Neural cell (in vitro differentiated cells): ENCODE measurements around the gene ITPRIP. TPM values are rescaled to one million over a fixed set of nuclear protein-coding genes. Genes with fewer than 3 reads are reported as not detected.

Source experiments
- H2AFZ ChIP-seq: fragments of 200-600, 300-800 bp; sonication (generic), shearing (Covaris generic); 2 replicates; pipeline ENCODE4 v1.6.0; 2014; ENCODE audit warnings: low read depth, mild to moderate bottlenecking, antibody characterized with exemption, low read length, moderate library complexity
- H3F3A ChIP-seq: fragments of 200-600 bp; shearing (Covaris generic); 2 replicates; pipeline ENCODE4 v1.6.1; 2016; ENCODE audit warnings: mild to moderate bottlenecking, moderate library complexity, mixed read lengths, antibody characterized with exemption, low read length; ENCODE audit not compliant: insufficient read depth, poor library complexity, severe bottlenecking
- H3K27ac ChIP-seq: fragments of 200-600, 300-800 bp; sonication (generic), shearing (Covaris generic); 2 replicates; pipeline ENCODE4 v1.5.1; 2014; ENCODE audit warnings: mild to moderate bottlenecking, low read length, moderate library complexity
- H3K27me3 ChIP-seq: fragments of 300-800, 200-600 bp; sonication (generic), shearing (Covaris generic); 2 replicates; pipeline ENCODE4 v1.6.0; 2014; ENCODE audit warnings: mild to moderate bottlenecking, low read depth, low read length, moderate library complexity; ENCODE audit not compliant: insufficient read depth
- H3K36me3 ChIP-seq: fragments of 300-800, 200-600 bp; sonication (generic), shearing (Covaris generic); 2 replicates; pipeline ENCODE4 v1.5.1; 2014; ENCODE audit warnings: mild to moderate bottlenecking, antibody characterized with exemption, low read length, moderate library complexity; ENCODE audit not compliant: insufficient read depth
- H3K4me2 ChIP-seq: fragments of 300-800, 200-600 bp; sonication (generic), shearing (Covaris generic); 2 replicates; pipeline ENCODE4 v1.6.0; 2014; ENCODE audit warnings: mild to moderate bottlenecking, low read length
- H3K4me3 ChIP-seq: fragments of 300-800, 200-600 bp; sonication (generic), shearing (Covaris generic); 2 replicates; pipeline ENCODE4 v1.5.1; 2014; ENCODE audit warnings: mild to moderate bottlenecking, low read length, moderate library complexity
- H3K79me2 ChIP-seq: fragments of 200-600 bp; shearing (Covaris generic); replicated peaks from 2 replicates; pipeline ENCODE4 v1.6.0; 2014; ENCODE audit warnings: mild to moderate bottlenecking, low read length, moderate library complexity; ENCODE audit not compliant: insufficient read depth
- H3K9ac ChIP-seq: fragments of 300-800, 200-600 bp; sonication (generic), shearing (Covaris generic); 2 replicates; pipeline ENCODE4 v1.6.1; 2016; ENCODE audit warnings: mild to moderate bottlenecking, low read length, mixed read lengths
- H3K9me2 ChIP-seq: fragments of 200-600 bp; shearing (Covaris generic); 2 replicates; pipeline ENCODE4 v1.6.1; 2016; ENCODE audit warnings: mild to moderate bottlenecking, low read length, mixed read lengths; ENCODE audit not compliant: insufficient read depth
- H3K9me3 ChIP-seq: fragments of 200-600, 300-800 bp; sonication (generic), shearing (Covaris generic); 2 replicates; pipeline ENCODE4 v1.6.1; 2016; ENCODE audit warnings: mild to moderate bottlenecking, mixed run types, low read length, moderate library complexity, mixed read lengths
- H4K20me1 ChIP-seq: fragments of 200-600 bp; shearing (Covaris generic); 2 replicates; pipeline ENCODE4 v1.6.1; 2016; ENCODE audit warnings: mild to moderate bottlenecking, mixed run types; ENCODE audit not compliant: insufficient read depth
- EP300 ChIP-seq: fragments of 450-650 bp; conservative IDR thresholded peaks from 2 replicates; pipeline ENCODE4 v1.6.1; 2014; ENCODE audit warnings: antibody characterized with exemption, mild to moderate bottlenecking, moderate library complexity; ENCODE audit not compliant: poor library complexity, severe bottlenecking
- EZH2 ChIP-seq: fragments of 200-600, 300-800 bp; shearing (Covaris generic), sonication (generic); IDR thresholded peaks from 2 replicates; pipeline ENCODE4 v1.6.1; 2014; ENCODE audit warnings: antibody characterized with exemption, low read length, borderline replicate concordance, mild to moderate bottlenecking; ENCODE audit not compliant: insufficient read depth, poor library complexity, severe bottlenecking
- MXI1 ChIP-seq: fragments of 450-650 bp; conservative IDR thresholded peaks from 2 replicates; pipeline ENCODE4 v1.6.1; 2014; ENCODE audit warnings: antibody characterized with exemption, mild to moderate bottlenecking; ENCODE audit not compliant: poor library complexity, severe bottlenecking
- POLR2AphosphoS5 ChIP-seq: IDR thresholded peaks from 2 replicates; pipeline ENCODE4 v1.6.1; 2012
- RAD21 ChIP-seq: fragments of 450-650 bp; conservative IDR thresholded peaks from 2 replicates; pipeline ENCODE4 v1.6.1; 2014; ENCODE audit warnings: antibody characterized with exemption, mild to moderate bottlenecking, moderate library complexity
- SMC3 ChIP-seq: fragments of 450-650 bp; conservative IDR thresholded peaks from 2 replicates; pipeline ENCODE4 v1.6.1; 2014; ENCODE audit warnings: antibody characterized with exemption, mild to moderate bottlenecking, moderate library complexity; ENCODE audit not compliant: poor library complexity
- TAF1 ChIP-seq: IDR thresholded peaks from 2 replicates; pipeline ENCODE4 v1.6.1; 2012; ENCODE audit warnings: low read depth
- polyA plus RNA-seq: library from polyadenylated mRNA; depleted of rRNA; stranded (reverse); fragments of >200 nt; gene quantifications from 2 replicates; pipeline ENCODE4 v1.2.3, GENCODE V29; 2014
- TF ChIP-seq, protein P1 (sequence below): fragments of 450-650 bp; IDR thresholded peaks from 2 replicates; pipeline ENCODE4 v1.5.1; 2014; ENCODE audit warnings: antibody characterized with exemption, mild to moderate bottlenecking, moderate library complexity; ENCODE audit not compliant: poor library complexity, severe bottlenecking
- TF ChIP-seq, protein P2 (sequence below): IDR thresholded peaks from 2 replicates; pipeline ENCODE4 v1.6.1; 2012; ENCODE audit warnings: borderline replicate concordance

The ITPRIP gene
- polyA plus RNA-seq, 1 donor from 2014 or later = 1.5 TPM

DNA sequence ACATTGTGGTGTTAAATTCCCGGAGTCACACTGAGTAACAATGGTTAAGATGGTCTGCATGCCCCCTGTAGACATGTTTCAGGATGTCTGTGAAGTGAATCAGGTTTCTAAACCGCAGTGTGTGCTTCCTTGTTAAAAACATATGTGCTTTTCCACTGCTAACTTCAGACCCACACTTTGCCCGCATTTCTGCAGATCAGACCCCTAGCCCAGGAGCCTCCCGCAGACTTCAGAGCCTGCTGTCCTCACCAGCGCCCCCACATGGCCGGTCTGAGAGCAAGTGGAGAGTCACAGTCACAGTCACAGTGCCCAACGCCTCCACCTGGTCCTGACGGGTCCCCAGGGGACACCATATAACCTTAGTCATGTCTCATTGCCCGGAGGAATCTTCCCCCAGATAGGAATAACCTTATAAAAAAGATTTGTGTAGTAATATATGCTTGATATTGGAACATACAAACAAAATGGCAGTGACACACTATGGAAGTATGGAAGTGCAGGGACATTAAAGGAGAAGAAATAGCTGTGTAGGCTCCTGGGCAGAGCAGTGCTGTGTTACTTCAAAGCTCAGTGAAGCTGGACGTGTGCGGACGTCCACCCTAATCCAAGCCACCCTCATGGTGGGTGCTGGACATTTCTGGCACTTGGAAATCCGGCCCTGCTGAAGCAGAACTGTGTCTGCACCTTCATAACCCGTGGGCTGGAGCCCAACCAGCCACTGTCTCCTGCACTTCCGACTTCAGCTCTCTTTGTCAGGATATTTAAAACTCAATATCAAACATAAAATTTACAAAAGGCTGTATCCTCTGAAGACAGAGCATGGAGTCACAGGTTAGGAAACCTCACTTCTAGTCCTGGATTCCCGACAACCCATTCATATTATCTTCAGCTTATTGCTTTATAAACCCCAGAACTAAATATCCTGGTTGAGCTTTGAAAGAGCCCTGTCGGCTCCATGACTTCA lies 40.3 kb downstream of the ITPRIP start:
- Histone ChIP-seq H3K4me2 (no peak overlapping the region), H3K4me3 (no peak overlapping the region), H2AFZ (no peak overlapping the region), H3F3A (no peaks in the 10 kb centered on the region), H3K27me3 (no peaks in the 10 kb centered on the region), H3K79me2 (no peaks in the 10 kb centered on the region), H3K9me3 (peaks cover 2% of the 10 kb centered on the region), H4K20me1 (no peaks in the 10 kb centered on the region), H3K36me3 (no peaks in the 10 kb centered on the region), H3K9ac (no peak overlapping the region), H3K9me2 (no peaks in the 10 kb centered on the region), H3K27ac (no peak overlapping the region)
- no peak for TF ChIP-seq SMC3

DNA sequence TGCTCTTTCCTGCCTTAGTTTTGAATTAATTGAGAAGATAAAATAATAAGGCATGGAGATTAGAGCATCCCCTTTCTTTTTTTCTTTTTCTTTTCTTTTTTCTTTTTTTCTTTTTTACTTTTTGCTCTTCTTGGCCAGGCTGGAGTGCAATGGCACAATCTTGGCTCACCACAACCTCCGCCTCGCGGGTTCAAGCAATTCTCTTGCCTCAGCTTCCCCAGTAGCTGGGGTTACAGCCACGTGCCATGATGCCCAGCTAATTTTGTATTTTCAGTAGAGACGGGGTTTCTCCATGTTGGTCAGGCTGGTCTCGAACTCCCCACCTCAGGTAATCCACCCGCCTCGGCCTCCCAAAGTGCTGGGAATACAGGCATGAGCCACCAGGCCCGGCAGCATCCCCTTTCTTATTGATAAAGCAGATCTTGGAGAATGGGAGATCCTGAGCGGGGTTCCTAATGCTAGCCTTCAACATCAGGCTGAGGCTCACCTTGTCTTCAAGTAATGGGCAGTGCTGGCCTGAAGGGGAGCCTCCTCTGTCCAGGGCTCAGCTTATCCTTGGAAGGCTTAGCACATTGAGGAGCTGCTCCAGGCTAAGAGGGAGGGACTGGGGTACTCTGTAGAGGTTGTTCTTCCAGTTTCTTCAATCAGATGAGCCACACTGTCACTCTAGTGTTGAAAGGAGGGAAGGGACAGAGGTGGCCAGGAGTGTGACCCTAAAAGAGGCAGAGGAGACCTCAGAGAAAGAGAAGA lies 41.4 kb downstream of the ITPRIP start:
- Histone ChIP-seq H3K27me3 (no peaks in the 10 kb centered on the region), H3K4me3 (no peak overlapping the region), H3K9me2 (no peaks in the 10 kb centered on the region), H3K79me2 (no peaks in the 10 kb centered on the region), H3K4me2 (no peak overlapping the region), H3K36me3 (no peaks in the 10 kb centered on the region), H3K9me3 (peaks cover 2% of the 10 kb centered on the region), H3F3A (no peaks in the 10 kb centered on the region), H4K20me1 (no peaks in the 10 kb centered on the region), H3K27ac (no peak overlapping the region), H2AFZ (no peak overlapping the region), H3K9ac (no peak overlapping the region)
- TF ChIP-seq MXI1 (no peak), EZH2 (no peak), POLR2AphosphoS5 (no peak), EP300 (no peak), SMC3 (no peak), RAD21 (no peak), TAF1 (no peak)
- TF ChIP-seq, protein P1, sequence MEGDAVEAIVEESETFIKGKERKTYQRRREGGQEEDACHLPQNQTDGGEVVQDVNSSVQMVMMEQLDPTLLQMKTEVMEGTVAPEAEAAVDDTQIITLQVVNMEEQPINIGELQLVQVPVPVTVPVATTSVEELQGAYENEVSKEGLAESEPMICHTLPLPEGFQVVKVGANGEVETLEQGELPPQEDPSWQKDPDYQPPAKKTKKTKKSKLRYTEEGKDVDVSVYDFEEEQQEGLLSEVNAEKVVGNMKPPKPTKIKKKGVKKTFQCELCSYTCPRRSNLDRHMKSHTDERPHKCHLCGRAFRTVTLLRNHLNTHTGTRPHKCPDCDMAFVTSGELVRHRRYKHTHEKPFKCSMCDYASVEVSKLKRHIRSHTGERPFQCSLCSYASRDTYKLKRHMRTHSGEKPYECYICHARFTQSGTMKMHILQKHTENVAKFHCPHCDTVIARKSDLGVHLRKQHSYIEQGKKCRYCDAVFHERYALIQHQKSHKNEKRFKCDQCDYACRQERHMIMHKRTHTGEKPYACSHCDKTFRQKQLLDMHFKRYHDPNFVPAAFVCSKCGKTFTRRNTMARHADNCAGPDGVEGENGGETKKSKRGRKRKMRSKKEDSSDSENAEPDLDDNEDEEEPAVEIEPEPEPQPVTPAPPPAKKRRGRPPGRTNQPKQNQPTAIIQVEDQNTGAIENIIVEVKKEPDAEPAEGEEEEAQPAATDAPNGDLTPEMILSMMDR = no peak
- TF ChIP-seq, protein P2, sequence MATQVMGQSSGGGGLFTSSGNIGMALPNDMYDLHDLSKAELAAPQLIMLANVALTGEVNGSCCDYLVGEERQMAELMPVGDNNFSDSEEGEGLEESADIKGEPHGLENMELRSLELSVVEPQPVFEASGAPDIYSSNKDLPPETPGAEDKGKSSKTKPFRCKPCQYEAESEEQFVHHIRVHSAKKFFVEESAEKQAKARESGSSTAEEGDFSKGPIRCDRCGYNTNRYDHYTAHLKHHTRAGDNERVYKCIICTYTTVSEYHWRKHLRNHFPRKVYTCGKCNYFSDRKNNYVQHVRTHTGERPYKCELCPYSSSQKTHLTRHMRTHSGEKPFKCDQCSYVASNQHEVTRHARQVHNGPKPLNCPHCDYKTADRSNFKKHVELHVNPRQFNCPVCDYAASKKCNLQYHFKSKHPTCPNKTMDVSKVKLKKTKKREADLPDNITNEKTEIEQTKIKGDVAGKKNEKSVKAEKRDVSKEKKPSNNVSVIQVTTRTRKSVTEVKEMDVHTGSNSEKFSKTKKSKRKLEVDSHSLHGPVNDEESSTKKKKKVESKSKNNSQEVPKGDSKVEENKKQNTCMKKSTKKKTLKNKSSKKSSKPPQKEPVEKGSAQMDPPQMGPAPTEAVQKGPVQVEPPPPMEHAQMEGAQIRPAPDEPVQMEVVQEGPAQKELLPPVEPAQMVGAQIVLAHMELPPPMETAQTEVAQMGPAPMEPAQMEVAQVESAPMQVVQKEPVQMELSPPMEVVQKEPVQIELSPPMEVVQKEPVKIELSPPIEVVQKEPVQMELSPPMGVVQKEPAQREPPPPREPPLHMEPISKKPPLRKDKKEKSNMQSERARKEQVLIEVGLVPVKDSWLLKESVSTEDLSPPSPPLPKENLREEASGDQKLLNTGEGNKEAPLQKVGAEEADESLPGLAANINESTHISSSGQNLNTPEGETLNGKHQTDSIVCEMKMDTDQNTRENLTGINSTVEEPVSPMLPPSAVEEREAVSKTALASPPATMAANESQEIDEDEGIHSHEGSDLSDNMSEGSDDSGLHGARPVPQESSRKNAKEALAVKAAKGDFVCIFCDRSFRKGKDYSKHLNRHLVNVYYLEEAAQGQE = no peak
